Neural cell (in vitro differentiated cells): ENCODE data around the gene KRTAP10-6.
"Not testable (repeated sequence)": the region's sequence is repeated elsewhere in the genome, so short reads cannot be mapped to it uniquely, and the experiment has no call there.

ENCODE experiments used
- CTCF ChIP-seq: fragments of 450-650 bp; IDR thresholded peaks from 2 replicates; pipeline ENCODE4 v1.5.1; 2014; ENCODE audit warnings: antibody characterized with exemption, mild to moderate bottlenecking, moderate library complexity; ENCODE audit not compliant: poor library complexity, severe bottlenecking
- EP300 ChIP-seq: fragments of 450-650 bp; conservative IDR thresholded peaks from 2 replicates; pipeline ENCODE4 v1.6.1; 2014; ENCODE audit warnings: antibody characterized with exemption, mild to moderate bottlenecking, moderate library complexity; ENCODE audit not compliant: poor library complexity, severe bottlenecking
- EZH2 ChIP-seq: fragments of 200-600, 300-800 bp; shearing (Covaris generic), sonication (generic); IDR thresholded peaks from 2 replicates; pipeline ENCODE4 v1.6.1; 2014; ENCODE audit warnings: antibody characterized with exemption, low read length, borderline replicate concordance, mild to moderate bottlenecking; ENCODE audit not compliant: insufficient read depth, poor library complexity, severe bottlenecking
- POLR2AphosphoS5 ChIP-seq: IDR thresholded peaks from 2 replicates; pipeline ENCODE4 v1.6.1; 2012
- REST ChIP-seq: IDR thresholded peaks from 2 replicates; pipeline ENCODE4 v1.6.1; 2012; ENCODE audit warnings: borderline replicate concordance
- TAF1 ChIP-seq: IDR thresholded peaks from 2 replicates; pipeline ENCODE4 v1.6.1; 2012; ENCODE audit warnings: low read depth

GRCh38 chr21:44638506-44639330 lies 46.4 kb upstream of the KRTAP10-6 start:
- not testable (repeated sequence) for TF ChIP-seq CTCF, REST, EP300, EZH2, POLR2AphosphoS5, TAF1
